ENCODE results near the gene GABRB1. TPM values are rescaled to one million over a fixed set of nuclear protein-coding genes. Genes with fewer than 3 reads are reported as not detected.

The GABRB1 gene
- total RNA-seq, 2 experiments from 2014 or later = not detected

GRCh38 chr4:47120783-47121182, 89.4 kb downstream of the GABRB1 start:
- BruUV-seq (replicated peaks) = no TSS peak

GRCh38 chr4:47122592-47123291, 91.4 kb downstream of the GABRB1 start:
- Histone ChIP-seq H3K4me1 (ENCODE audit: insufficient read depth, low read length, poor library complexity, severe bottlenecking) (no peaks in the 10 kb centered on the region), H2AFZ (ENCODE audit: low read length) (peak overlapping the region; percentile 18; the same call in 1 of the 2 replicates), H4K20me1 (ENCODE audit: insufficient read depth, low read length) (no peaks in the 10 kb centered on the region), H3K27ac (ENCODE audit: low read depth, low read length, poor library complexity, severe bottlenecking) (no peak overlapping the region), H3K9me3 (ENCODE audit: low read length) (no peaks in the 10 kb centered on the region), H3K4me3 (ENCODE audit: low read depth, low read length, poor library complexity, severe bottlenecking) (no peak overlapping the region), H3K36me3 (ENCODE audit: insufficient read depth, low read length) (no peaks in the 10 kb centered on the region), H3K9me2 (ENCODE audit: insufficient read depth, low read length) (no peaks in the 10 kb centered on the region), H3K79me2 (ENCODE audit: insufficient read depth, low read depth, low read length) (no peaks in the 10 kb centered on the region), H3K4me2 (ENCODE audit: low read length) (no peak overlapping the region)
- DNase-seq (ENCODE audit: low spot score) = peak; percentile 71
- no TSS peak for BruUV-seq (replicated peaks)
- peak; percentile 97 for TF ChIP-seq CTCF (conservative IDR thresholded peaks at IDR 0.05; ENCODE audit: low read length)
- no peak for TF ChIP-seq EZH2phosphoT487 (IDR thresholded peaks at IDR 0.05; ENCODE audit: borderline replicate concordance, low read depth, low read length)
- ChIA-PET POLR2A (interaction anchor here (0.6 kb wide), 1 partner anchor 50 kb away, joined by 4 read pairs; no protein-coding TSS in a partner anchor), CTCF (ENCODE audit: unreplicated experiment) (interaction anchor here (0.7 to 1.3 kb wide), 2 partner anchors 38 to 48 kb away, joined by 3 read pairs; no protein-coding TSS in a partner anchor)
- intact Hi-C loops (cut with micrococcal nuclease; ENCODE audit: unreplicated experiment) = loop anchor here (5.0 kb wide), 3 partner anchors 190 to 360 kb away; no protein-coding TSS in a partner anchor

More at GRCh38 chr4:47120783-47121182, 89.4 kb downstream of the GABRB1 start:
- Histone ChIP-seq H3K9me3 (ENCODE audit: low read length) (no peaks in the 10 kb centered on the region), H3K36me3 (ENCODE audit: insufficient read depth, low read length) (no peaks in the 10 kb centered on the region), H3K9me2 (ENCODE audit: insufficient read depth, low read length) (no peaks in the 10 kb centered on the region), H3K4me1 (ENCODE audit: insufficient read depth, low read length, poor library complexity, severe bottlenecking) (no peaks in the 10 kb centered on the region), H3K79me2 (ENCODE audit: insufficient read depth, low read depth, low read length) (no peaks in the 10 kb centered on the region), H3K27ac (ENCODE audit: low read depth, low read length, poor library complexity, severe bottlenecking) (no peak overlapping the region), H4K20me1 (ENCODE audit: insufficient read depth, low read length) (no peaks in the 10 kb centered on the region), H2AFZ (ENCODE audit: low read length) (no peak overlapping the region), H3K4me3 (ENCODE audit: low read depth, low read length, poor library complexity, severe bottlenecking) (no peak overlapping the region), H3K4me2 (ENCODE audit: low read length) (no peak overlapping the region)
- POLR2A ChIA-PET = no interaction called here
- CTCF ChIA-PET (ENCODE audit: unreplicated experiment) = no interaction called here
- intact Hi-C loops (cut with micrococcal nuclease; ENCODE audit: unreplicated experiment) = loop anchor here (5.0 kb wide), 3 partner anchors 188 to 362 kb away; no protein-coding TSS in a partner anchor
- DNase-seq (ENCODE audit: low spot score) = no peak
- TF ChIP-seq CTCF (conservative IDR thresholded peaks at IDR 0.05; ENCODE audit: low read length) (no peak), EZH2phosphoT487 (IDR thresholded peaks at IDR 0.05; ENCODE audit: borderline replicate concordance, low read depth, low read length) (no peak)

GRCh38 chr4:47128991-47129390, 97.6 kb downstream of the GABRB1 start:
- Histone ChIP-seq H3K9me3 (ENCODE audit: low read length) (no peaks in the 10 kb centered on the region), H3K4me3 (ENCODE audit: low read depth, low read length, poor library complexity, severe bottlenecking) (no peak overlapping the region), H3K4me2 (ENCODE audit: low read length) (no peak overlapping the region), H3K79me2 (ENCODE audit: insufficient read depth, low read depth, low read length) (no peaks in the 10 kb centered on the region), H3K36me3 (ENCODE audit: insufficient read depth, low read length) (no peaks in the 10 kb centered on the region), H4K20me1 (ENCODE audit: insufficient read depth, low read length) (no peaks in the 10 kb centered on the region), H3K4me1 (ENCODE audit: insufficient read depth, low read length, poor library complexity, severe bottlenecking) (no peaks in the 10 kb centered on the region), H2AFZ (ENCODE audit: low read length) (no peak overlapping the region), H3K27ac (ENCODE audit: low read depth, low read length, poor library complexity, severe bottlenecking) (no peak overlapping the region), H3K9me2 (ENCODE audit: insufficient read depth, low read length) (no peaks in the 10 kb centered on the region)
- no peak for DNase-seq (ENCODE audit: low spot score)
- CTCF ChIA-PET (ENCODE audit: unreplicated experiment) = no interaction called here
- intact Hi-C loops (cut with micrococcal nuclease; ENCODE audit: unreplicated experiment) = no loop called here
- BruUV-seq (replicated peaks) = no TSS peak
- TF ChIP-seq EZH2phosphoT487 (IDR thresholded peaks at IDR 0.05; ENCODE audit: borderline replicate concordance, low read depth, low read length) (no peak), CTCF (conservative IDR thresholded peaks at IDR 0.05; ENCODE audit: low read length) (no peak)
- POLR2A ChIA-PET = interaction anchor here (0.6 kb wide), 1 partner anchor 271 kb away, joined by 4 read pairs; no protein-coding TSS in a partner anchor
